ENCODE data around the gene C1orf174. TPM values are rescaled to one million over a fixed set of nuclear protein-coding genes. Genes with fewer than 3 reads are reported as not detected.
A peak's percentile ranks its signal among the peaks of the same experiment; 100 is the strongest.

Gene C1orf174
- polyA plus RNA-seq, 3 donors, result 19.1 to 46.0 (median 21.3) TPM

- Histone ChIP-seq H3K4me3 (replicated peaks in 1 of 3; ENCODE audit: low read depth in 2 of 3, low read length in 3 of 3) (no peak overlapping the region), H4K20me1 (ENCODE audit: insufficient read depth, low read length) (no peaks in the 10 kb centered on the region), H3K9me3 (replicated peaks in 1 of 2; ENCODE audit: control insufficient read depth in 1 of 2, insufficient read depth in 1 of 2, low read length in 2 of 2) (no peaks in the 10 kb centered on the region), H3K36me3 (replicated peaks in 1 of 2; ENCODE audit: control insufficient read depth in 1 of 2, insufficient read depth in 2 of 2, low read length in 2 of 2) (peaks cover 28 to 63% of the 10 kb centered on the region in 2 donors), H3K9ac (ENCODE audit: insufficient read depth, low read length, poor library complexity, severe bottlenecking) (no peak overlapping the region), H3K79me2 (ENCODE audit: insufficient read depth, low read length) (no peaks in the 10 kb centered on the region), H3K27ac (ENCODE audit: low read depth in 1 of 2, low read length in 2 of 2) (no peak overlapping the region), H3K4me2 (replicated peaks; ENCODE audit: extremely low read depth, low read length, poor library complexity, severe bottlenecking) (no peak overlapping the region), H3K4me1 (ENCODE audit: control insufficient read depth in 1 of 2, insufficient read depth in 2 of 2, low read length in 2 of 2) (no peaks in the 10 kb centered on the region), H3K27me3 (ENCODE audit: control insufficient read depth in 2 of 2, insufficient read depth in 2 of 2, low read length in 2 of 2) (no peaks in the 10 kb centered on the region), H2AFZ (ENCODE audit: insufficient read depth, low read depth, low read length, poor library complexity, severe bottlenecking) (no peak overlapping the region)
- H3K36me3 Mint-ChIP-seq, result peaks cover 48 to 74% of the 10 kb centered on the region in 2 donors
- H3K4me1 Mint-ChIP-seq, result no peaks in the 10 kb centered on the region
- no peak overlapping the region for H3K4me3 Mint-ChIP-seq
- peaks cover 0 to 3% (median 0%) of the 10 kb centered on the region in 3 donors for H3K27me3 Mint-ChIP-seq (ENCODE audit: low read depth in 3 of 3)
- intact Hi-C loops (cut with micrococcal nuclease), result no loop called here
- peak overlapping the region in 4 of 7 donors; percentile 1 to 53 (median 26) for H3K27ac Mint-ChIP-seq
- peaks cover 0 to 11% (median 4%) of the 10 kb centered on the region in 7 donors for H3K9me3 Mint-ChIP-seq
- TF ChIP-seq CTCF (IDR thresholded peaks at IDR 0.05), result no peak
- no peak for DNase-seq
- 85% methylated on average over 12 of the region's 13 CpGs for WGBS (ENCODE audit: insufficient coverage)
Measured at GRCh38 chr1:3868464-3869006, 31.5 kb downstream of the C1orf174 start.

GRCh38 chr1:3865606-3866160 lies 34.4 kb downstream of the C1orf174 start:
- Mint-ChIP-seq H3K27ac (no peak overlapping the region), H3K27me3 (ENCODE audit: low read depth in 3 of 3) (peaks cover 0 to 4% (median 0%) of the 10 kb centered on the region in 3 donors), H3K4me3 (no peak overlapping the region), H3K9me3 (peaks cover 0 to 8% (median 1%) of the 10 kb centered on the region in 7 donors), H3K36me3 (peaks cover 34 to 46% of the 10 kb centered on the region in 2 donors), H3K4me1 (peaks cover under 1% of the 10 kb centered on the region)
- peaks cover 14 to 45% of the 10 kb centered on the region in 2 donors for H3K36me3 ChIP-seq (replicated peaks in 1 of 2; ENCODE audit: control insufficient read depth in 1 of 2, insufficient read depth in 2 of 2, low read length in 2 of 2)
- no peak overlapping the region for H3K4me2 ChIP-seq (replicated peaks; ENCODE audit: extremely low read depth, low read length, poor library complexity, severe bottlenecking)
- H3K9ac ChIP-seq (ENCODE audit: insufficient read depth, low read length, poor library complexity, severe bottlenecking), result no peak overlapping the region
- 96% methylated on average over 15 of the region's 18 CpGs for WGBS (ENCODE audit: insufficient coverage)
- intact Hi-C loops (cut with micrococcal nuclease), result no loop called here
- TF ChIP-seq CTCF (IDR thresholded peaks at IDR 0.05), result no peak
- H3K4me3 ChIP-seq (replicated peaks in 1 of 3; ENCODE audit: low read depth in 2 of 3, low read length in 3 of 3), result no peak overlapping the region
- no peaks in the 10 kb centered on the region for H3K4me1 ChIP-seq (ENCODE audit: control insufficient read depth in 1 of 2, insufficient read depth in 2 of 2, low read length in 2 of 2)
- no peak overlapping the region for H3K27ac ChIP-seq (ENCODE audit: low read depth in 1 of 2, low read length in 2 of 2)
- DNase-seq, result no peak
- no peaks in the 10 kb centered on the region for H3K79me2 ChIP-seq (ENCODE audit: insufficient read depth, low read length)
- no peaks in the 10 kb centered on the region for H4K20me1 ChIP-seq (ENCODE audit: insufficient read depth, low read length)
- no peaks in the 10 kb centered on the region for H3K27me3 ChIP-seq (ENCODE audit: control insufficient read depth in 2 of 2, insufficient read depth in 2 of 2, low read length in 2 of 2)
- H3K9me3 ChIP-seq (replicated peaks in 1 of 2; ENCODE audit: control insufficient read depth in 1 of 2, insufficient read depth in 1 of 2, low read length in 2 of 2), result no peaks in the 10 kb centered on the region
- no peak overlapping the region for H2AFZ ChIP-seq (ENCODE audit: insufficient read depth, low read depth, low read length, poor library complexity, severe bottlenecking)
